ENCODE data around the gene INTS13.

Gene INTS13

GRCh38 chr12:26936559-26937442 lies 980 bp downstream of the INTS13 start:
- Histone ChIP-seq H3K9ac (ENCODE audit: low read depth in 1 of 2, low read length in 2 of 2) (peak overlapping the region; percentile 92 to 98), H3K9me3 (ENCODE audit: control insufficient read depth in 2 of 2, low read length in 2 of 2) (no peaks in the 10 kb centered on the region), H3K4me1 (ENCODE audit: control insufficient read depth in 2 of 2, insufficient read depth in 2 of 2, low read length in 2 of 2) (peaks cover 24 to 25% of the 10 kb centered on the region in 2 donors), H3K27me3 (ENCODE audit: control insufficient read depth in 2 of 2, insufficient read depth in 2 of 2, low read length in 2 of 2) (no peaks in the 10 kb centered on the region), H3K4me3 (ENCODE audit: low read length in 2 of 2) (peak overlapping the region; percentile 94 to 99), H3K27ac (ENCODE audit: low read depth in 2 of 2, low read length in 2 of 2) (peak overlapping the region; percentile 92 to 96), H3K36me3 (ENCODE audit: control insufficient read depth in 2 of 2, insufficient read depth in 2 of 2, low read length in 2 of 2) (peaks cover 0 to 4% of the 10 kb centered on the region in 2 donors)

DNA sequence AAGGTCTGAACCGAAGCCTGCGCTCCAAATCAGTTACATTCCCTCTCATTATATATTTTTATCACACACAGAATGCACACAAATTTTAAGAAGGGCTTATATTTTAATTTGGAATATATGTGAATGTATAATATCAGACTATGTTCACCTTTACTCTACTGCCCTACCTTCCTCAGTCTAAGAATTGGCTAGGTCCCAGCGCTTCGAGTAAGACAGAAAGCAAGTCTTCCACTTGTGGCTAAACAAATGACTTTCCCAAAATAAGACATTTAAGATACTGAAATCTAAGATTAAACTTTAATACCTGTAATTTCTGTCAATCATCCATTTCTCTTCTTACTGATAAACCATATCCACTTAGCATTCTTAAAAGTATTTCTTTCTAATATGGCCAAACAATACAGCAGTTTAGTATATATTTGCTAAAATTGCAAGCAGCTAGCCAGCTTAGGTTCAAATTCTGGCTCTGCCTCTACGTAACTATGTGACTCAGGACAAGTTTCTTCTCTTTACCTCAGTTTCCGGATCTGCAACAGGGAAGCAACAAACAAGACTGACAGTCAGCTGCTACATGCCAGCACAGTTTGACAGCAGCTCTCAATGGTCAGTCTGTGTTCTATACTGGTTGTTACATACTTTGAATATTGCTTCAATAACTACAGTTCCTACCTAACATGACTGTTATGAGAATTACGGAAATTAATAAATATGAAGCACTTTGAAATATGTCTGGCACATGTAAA lies 2.0 kb downstream of the INTS13 start:
- peak overlapping the region in 1 of 2 donors; percentile 10 for H3K27ac ChIP-seq (ENCODE audit: low read depth in 2 of 2, low read length in 2 of 2)
- H3K9ac ChIP-seq (ENCODE audit: low read depth in 1 of 2, low read length in 2 of 2), result peak overlapping the region in 1 of 2 donors; percentile 42
- peak overlapping the region in 1 of 2 donors; percentile 10 for H3K4me3 ChIP-seq (ENCODE audit: low read length in 2 of 2)
- no peaks in the 10 kb centered on the region for H3K27me3 ChIP-seq (ENCODE audit: control insufficient read depth in 2 of 2, insufficient read depth in 2 of 2, low read length in 2 of 2)
- peaks cover 0 to 4% of the 10 kb centered on the region in 2 donors for H3K36me3 ChIP-seq (ENCODE audit: control insufficient read depth in 2 of 2, insufficient read depth in 2 of 2, low read length in 2 of 2)
- no peaks in the 10 kb centered on the region for H3K9me3 ChIP-seq (ENCODE audit: control insufficient read depth in 2 of 2, low read length in 2 of 2)
- peaks cover 24 to 25% of the 10 kb centered on the region in 2 donors for H3K4me1 ChIP-seq (ENCODE audit: control insufficient read depth in 2 of 2, insufficient read depth in 2 of 2, low read length in 2 of 2)

GRCh38 chr12:26929590-26929989 lies 8.2 kb downstream of the INTS13 start:
- no peak overlapping the region for H3K27ac ChIP-seq (ENCODE audit: low read depth in 2 of 2, low read length in 2 of 2)
- H3K9me3 ChIP-seq (ENCODE audit: control insufficient read depth in 2 of 2, low read length in 2 of 2), result no peaks in the 10 kb centered on the region
- H3K27me3 ChIP-seq (ENCODE audit: control insufficient read depth in 2 of 2, insufficient read depth in 2 of 2, low read length in 2 of 2), result no peaks in the 10 kb centered on the region
- no peaks in the 10 kb centered on the region for H3K4me1 ChIP-seq (ENCODE audit: control insufficient read depth in 2 of 2, insufficient read depth in 2 of 2, low read length in 2 of 2)
- H3K4me3 ChIP-seq (ENCODE audit: low read length in 2 of 2), result no peak overlapping the region
- H3K9ac ChIP-seq (ENCODE audit: low read depth in 1 of 2, low read length in 2 of 2), result no peak overlapping the region
- H3K36me3 ChIP-seq (ENCODE audit: control insufficient read depth in 2 of 2, insufficient read depth in 2 of 2, low read length in 2 of 2), result peaks cover 21 to 27% of the 10 kb centered on the region in 2 donors

DNA sequence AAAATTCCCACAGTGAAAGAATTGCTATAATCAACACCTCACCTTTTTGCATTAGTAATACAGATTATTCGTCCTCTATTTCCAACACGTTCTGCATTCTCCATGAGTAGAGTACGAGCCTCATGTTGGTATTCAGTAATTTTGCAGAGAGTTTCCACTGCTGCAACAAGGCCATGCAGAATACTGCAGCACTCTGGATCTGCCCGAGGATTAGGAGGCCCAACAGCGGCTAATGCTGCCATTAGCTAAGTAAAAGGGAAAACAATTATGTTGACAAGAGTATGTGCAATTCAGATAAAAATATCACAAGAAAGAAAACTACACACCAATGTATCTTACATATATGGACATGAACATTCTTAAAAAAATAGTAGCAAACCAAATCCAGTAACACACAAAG lies 9.1 kb downstream of the INTS13 start:
- Histone ChIP-seq H3K9me3 (ENCODE audit: control insufficient read depth in 2 of 2, low read length in 2 of 2) (no peaks in the 10 kb centered on the region), H3K36me3 (ENCODE audit: control insufficient read depth in 2 of 2, insufficient read depth in 2 of 2, low read length in 2 of 2) (peaks cover 30 to 34% of the 10 kb centered on the region in 2 donors), H3K4me1 (ENCODE audit: control insufficient read depth in 2 of 2, insufficient read depth in 2 of 2, low read length in 2 of 2) (no peaks in the 10 kb centered on the region), H3K27me3 (ENCODE audit: control insufficient read depth in 2 of 2, insufficient read depth in 2 of 2, low read length in 2 of 2) (no peaks in the 10 kb centered on the region), H3K4me3 (ENCODE audit: low read length in 2 of 2) (no peak overlapping the region), H3K27ac (ENCODE audit: low read depth in 2 of 2, low read length in 2 of 2) (no peak overlapping the region), H3K9ac (ENCODE audit: low read depth in 1 of 2, low read length in 2 of 2) (no peak overlapping the region)

DNA sequence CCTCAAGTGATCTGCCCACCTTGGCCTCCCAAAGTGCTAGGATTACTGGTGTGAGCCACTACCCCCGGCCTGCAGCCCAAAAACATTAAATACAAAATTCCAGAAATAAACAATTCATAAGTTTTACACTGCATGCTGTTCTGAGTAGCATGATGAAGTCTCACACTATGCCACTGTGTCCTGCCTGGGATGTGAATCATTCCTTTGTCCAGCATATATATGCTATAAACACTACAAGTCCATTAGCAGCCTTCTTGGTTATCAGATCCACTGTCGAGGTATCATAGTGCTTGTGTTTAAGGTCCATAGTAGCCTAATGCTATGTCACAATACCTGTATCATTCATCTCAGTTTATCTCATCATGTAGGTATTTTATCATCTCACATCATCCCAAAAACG lies 15.9 kb downstream of the INTS13 start:
- H3K27me3 ChIP-seq (ENCODE audit: control insufficient read depth in 2 of 2, insufficient read depth in 2 of 2, low read length in 2 of 2), result no peaks in the 10 kb centered on the region
- H3K4me3 ChIP-seq (ENCODE audit: low read length in 2 of 2), result no peak overlapping the region
- no peak overlapping the region for H3K27ac ChIP-seq (ENCODE audit: low read depth in 2 of 2, low read length in 2 of 2)
- no peak overlapping the region for H3K9ac ChIP-seq (ENCODE audit: low read depth in 1 of 2, low read length in 2 of 2)
- no peaks in the 10 kb centered on the region for H3K9me3 ChIP-seq (ENCODE audit: control insufficient read depth in 2 of 2, low read length in 2 of 2)
- H3K4me1 ChIP-seq (ENCODE audit: control insufficient read depth in 2 of 2, insufficient read depth in 2 of 2, low read length in 2 of 2), result no peaks in the 10 kb centered on the region
- H3K36me3 ChIP-seq (ENCODE audit: control insufficient read depth in 2 of 2, insufficient read depth in 2 of 2, low read length in 2 of 2), result peaks cover 21 to 29% of the 10 kb centered on the region in 2 donors

GRCh38 chr12:26919216-26919555 lies 18.6 kb downstream of the INTS13 start:
- no peaks in the 10 kb centered on the region for H3K4me1 ChIP-seq (ENCODE audit: control insufficient read depth in 2 of 2, insufficient read depth in 2 of 2, low read length in 2 of 2)
- H3K36me3 ChIP-seq (ENCODE audit: control insufficient read depth in 2 of 2, insufficient read depth in 2 of 2, low read length in 2 of 2), result peaks cover 17 to 18% of the 10 kb centered on the region in 2 donors
- H3K4me3 ChIP-seq (ENCODE audit: low read length in 2 of 2), result no peak overlapping the region
- no peaks in the 10 kb centered on the region for H3K27me3 ChIP-seq (ENCODE audit: control insufficient read depth in 2 of 2, insufficient read depth in 2 of 2, low read length in 2 of 2)
- no peak overlapping the region for H3K9ac ChIP-seq (ENCODE audit: low read depth in 1 of 2, low read length in 2 of 2)
- no peaks in the 10 kb centered on the region for H3K9me3 ChIP-seq (ENCODE audit: control insufficient read depth in 2 of 2, low read length in 2 of 2)
- H3K27ac ChIP-seq (ENCODE audit: low read depth in 2 of 2, low read length in 2 of 2), result no peak overlapping the region

DNA sequence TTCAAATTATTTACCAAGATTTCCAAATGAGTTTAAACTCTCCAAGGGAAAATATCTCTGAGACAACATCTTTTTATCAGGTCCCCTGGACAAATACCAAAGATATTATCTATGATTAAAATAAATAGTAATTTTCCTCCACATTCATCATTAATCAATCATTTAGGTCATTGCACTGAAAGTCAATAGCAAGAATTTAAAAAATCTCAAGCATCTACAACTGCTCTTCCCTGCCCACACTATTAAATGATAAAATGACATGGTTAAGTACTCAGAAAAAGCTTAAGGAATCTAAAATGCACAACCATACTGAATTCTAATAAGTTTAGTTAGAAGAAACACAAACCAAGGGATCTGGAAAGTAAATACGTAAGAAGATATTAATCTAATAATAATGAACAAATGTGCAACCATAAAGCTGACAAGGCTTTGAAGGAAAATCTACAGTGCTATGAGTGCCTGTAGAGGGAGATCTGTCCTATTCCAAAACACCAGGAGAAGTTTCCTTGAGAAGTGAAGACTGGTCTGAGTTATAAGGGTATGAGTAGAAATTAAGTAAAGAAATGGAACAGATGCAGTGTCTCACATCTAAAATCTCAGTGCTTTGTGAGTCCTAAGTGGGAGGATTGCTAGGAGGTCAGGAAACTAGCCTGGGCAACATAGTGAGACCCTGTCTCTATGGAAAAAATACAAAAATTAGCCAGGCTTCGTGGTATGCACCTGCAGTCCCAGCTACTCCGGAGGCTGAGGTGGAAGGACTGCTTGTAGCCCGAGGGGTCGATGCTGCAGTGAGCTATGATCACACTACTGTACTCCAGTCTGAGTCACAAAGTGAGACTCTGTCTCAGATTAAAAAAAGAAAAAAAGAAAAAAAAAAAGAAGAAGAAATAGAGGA lies 19.2 kb downstream of the INTS13 start:
- H3K27me3 ChIP-seq (ENCODE audit: control insufficient read depth in 2 of 2, insufficient read depth in 2 of 2, low read length in 2 of 2), result no peaks in the 10 kb centered on the region
- no peak overlapping the region for H3K4me3 ChIP-seq (ENCODE audit: low read length in 2 of 2)
- no peaks in the 10 kb centered on the region for H3K4me1 ChIP-seq (ENCODE audit: control insufficient read depth in 2 of 2, insufficient read depth in 2 of 2, low read length in 2 of 2)
- no peak overlapping the region for H3K9ac ChIP-seq (ENCODE audit: low read depth in 1 of 2, low read length in 2 of 2)
- no peaks in the 10 kb centered on the region for H3K9me3 ChIP-seq (ENCODE audit: control insufficient read depth in 2 of 2, low read length in 2 of 2)
- no peak overlapping the region for H3K27ac ChIP-seq (ENCODE audit: low read depth in 2 of 2, low read length in 2 of 2)
- H3K36me3 ChIP-seq (ENCODE audit: control insufficient read depth in 2 of 2, insufficient read depth in 2 of 2, low read length in 2 of 2), result peaks cover 14 to 15% of the 10 kb centered on the region in 2 donors

DNA sequence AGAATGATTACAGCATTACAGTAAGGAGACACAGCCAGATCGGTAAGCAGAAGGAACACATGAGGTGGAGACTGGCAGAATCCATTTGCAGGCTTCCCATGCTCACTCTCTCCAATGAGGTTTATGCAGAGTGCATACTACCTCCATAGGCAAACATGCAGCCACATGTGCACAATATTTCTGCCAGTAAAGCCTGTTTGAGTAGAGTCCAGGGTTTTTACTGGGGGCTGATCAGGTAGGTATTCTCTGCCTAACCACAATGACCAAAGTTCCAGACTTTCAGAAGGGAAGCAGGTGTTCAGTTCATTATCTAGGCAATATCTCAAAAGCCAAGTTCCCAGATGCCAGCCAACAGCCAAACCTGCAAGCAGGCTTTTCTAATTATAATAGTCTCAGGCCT lies 31.1 kb downstream of the INTS13 start:
- Histone ChIP-seq H3K9me3 (ENCODE audit: control insufficient read depth in 2 of 2, low read length in 2 of 2) (no peaks in the 10 kb centered on the region), H3K4me1 (ENCODE audit: control insufficient read depth in 2 of 2, insufficient read depth in 2 of 2, low read length in 2 of 2) (no peaks in the 10 kb centered on the region), H3K4me3 (ENCODE audit: low read length in 2 of 2) (no peak overlapping the region), H3K27ac (ENCODE audit: low read depth in 2 of 2, low read length in 2 of 2) (no peak overlapping the region), H3K36me3 (ENCODE audit: control insufficient read depth in 2 of 2, insufficient read depth in 2 of 2, low read length in 2 of 2) (peaks cover 14 to 24% of the 10 kb centered on the region in 2 donors), H3K27me3 (ENCODE audit: control insufficient read depth in 2 of 2, insufficient read depth in 2 of 2, low read length in 2 of 2) (no peaks in the 10 kb centered on the region), H3K9ac (ENCODE audit: low read depth in 1 of 2, low read length in 2 of 2) (no peak overlapping the region)

- Histone ChIP-seq H3K36me3 (ENCODE audit: control insufficient read depth in 2 of 2, insufficient read depth in 2 of 2, low read length in 2 of 2) (peaks cover 14 to 22% of the 10 kb centered on the region in 2 donors), H3K27me3 (ENCODE audit: control insufficient read depth in 2 of 2, insufficient read depth in 2 of 2, low read length in 2 of 2) (no peaks in the 10 kb centered on the region), H3K27ac (ENCODE audit: low read depth in 2 of 2, low read length in 2 of 2) (no peak overlapping the region), H3K9ac (ENCODE audit: low read depth in 1 of 2, low read length in 2 of 2) (no peak overlapping the region), H3K4me1 (ENCODE audit: control insufficient read depth in 2 of 2, insufficient read depth in 2 of 2, low read length in 2 of 2) (no peaks in the 10 kb centered on the region), H3K9me3 (ENCODE audit: control insufficient read depth in 2 of 2, low read length in 2 of 2) (no peaks in the 10 kb centered on the region), H3K4me3 (ENCODE audit: low read length in 2 of 2) (no peak overlapping the region)
Observed at GRCh38 chr12:26906024-26906423, 31.8 kb downstream of the INTS13 start.

All from mucosa of rectum (tissue), 2 donors.